ENCODE measurements around the gene SPEG.

Gene SPEG

DNA sequence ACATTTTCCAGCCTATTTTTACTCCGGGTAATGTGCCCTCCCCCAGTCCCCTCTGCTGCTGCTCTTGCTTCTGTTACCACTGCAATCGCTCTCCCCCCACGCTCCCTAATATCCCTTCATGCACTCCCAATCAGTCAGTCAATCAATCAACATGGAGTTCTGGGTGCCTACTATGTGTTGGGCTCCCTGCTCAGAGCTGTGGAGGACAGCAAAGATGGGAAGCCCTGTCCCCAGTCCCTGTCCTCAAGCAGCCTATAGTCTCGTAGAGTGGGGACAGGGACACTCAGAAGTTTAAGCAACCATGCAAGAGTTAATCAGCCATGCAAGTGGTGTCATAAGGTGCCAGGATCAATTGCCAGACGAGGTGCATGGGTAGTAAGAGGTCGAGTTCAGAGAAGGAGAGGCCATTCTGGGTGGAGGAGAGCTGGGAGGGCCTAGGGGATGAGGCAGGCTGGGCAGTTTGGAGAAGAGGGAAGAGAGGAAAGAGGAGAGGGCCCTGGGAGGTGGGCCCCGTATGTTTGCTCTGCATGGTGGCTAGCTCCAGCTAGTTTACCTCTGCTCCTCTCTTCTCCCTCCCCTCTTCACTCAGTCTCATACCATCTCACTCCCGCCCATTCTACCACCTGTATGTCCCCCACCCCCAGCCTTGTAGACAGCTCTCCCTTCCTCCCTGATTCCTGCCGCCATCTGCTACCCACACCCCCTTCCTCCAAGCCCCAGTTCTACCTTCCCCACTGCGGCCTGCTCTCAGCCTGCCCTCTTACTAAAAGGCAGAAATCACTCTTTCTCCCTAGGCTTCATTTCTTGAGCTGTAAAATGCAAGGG, 83.5 kb downstream of the SPEG start:
- no peak for DNase-seq

DNA sequence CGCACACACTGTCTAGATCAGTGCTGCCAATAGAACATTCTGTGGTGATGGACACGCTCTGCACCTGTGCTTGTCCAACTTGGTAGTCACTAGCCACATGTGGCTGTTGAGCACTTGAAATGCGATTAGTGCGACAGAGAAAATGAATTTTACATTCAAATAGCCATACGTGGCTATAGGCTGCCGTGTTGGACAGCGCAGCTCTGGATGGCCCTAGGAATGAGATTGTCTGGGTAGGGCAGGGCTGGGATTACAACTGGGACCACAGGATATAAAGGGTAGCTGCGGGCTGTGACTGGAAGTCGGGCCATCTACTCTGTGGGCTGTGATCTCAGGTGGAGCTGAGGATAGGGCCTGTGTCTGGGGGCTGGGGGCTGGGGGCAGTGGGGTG, 84.9 kb downstream of the SPEG start:
- no peak for DNase-seq

DNA sequence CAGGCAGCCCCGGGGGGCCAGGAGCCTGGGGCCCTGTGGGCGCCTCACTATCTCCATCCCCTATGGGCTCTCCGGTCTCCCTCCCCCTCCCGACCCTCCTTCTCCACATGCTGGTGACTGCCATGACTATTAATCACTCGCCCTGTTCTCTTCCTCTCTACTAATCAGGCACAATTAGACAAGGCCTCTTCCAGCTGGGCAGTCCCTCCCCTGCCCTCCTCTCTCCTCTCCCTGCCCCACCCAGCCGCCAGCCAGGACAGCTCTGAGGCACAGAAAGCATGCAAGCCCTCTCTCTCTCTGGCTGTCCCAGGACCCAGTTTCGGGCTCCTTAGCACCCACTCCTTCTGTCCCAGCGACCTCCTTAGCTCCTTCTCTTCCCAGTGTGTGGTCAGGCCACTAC, 85.4 kb downstream of the SPEG start:
- no peak for DNase-seq

DNA sequence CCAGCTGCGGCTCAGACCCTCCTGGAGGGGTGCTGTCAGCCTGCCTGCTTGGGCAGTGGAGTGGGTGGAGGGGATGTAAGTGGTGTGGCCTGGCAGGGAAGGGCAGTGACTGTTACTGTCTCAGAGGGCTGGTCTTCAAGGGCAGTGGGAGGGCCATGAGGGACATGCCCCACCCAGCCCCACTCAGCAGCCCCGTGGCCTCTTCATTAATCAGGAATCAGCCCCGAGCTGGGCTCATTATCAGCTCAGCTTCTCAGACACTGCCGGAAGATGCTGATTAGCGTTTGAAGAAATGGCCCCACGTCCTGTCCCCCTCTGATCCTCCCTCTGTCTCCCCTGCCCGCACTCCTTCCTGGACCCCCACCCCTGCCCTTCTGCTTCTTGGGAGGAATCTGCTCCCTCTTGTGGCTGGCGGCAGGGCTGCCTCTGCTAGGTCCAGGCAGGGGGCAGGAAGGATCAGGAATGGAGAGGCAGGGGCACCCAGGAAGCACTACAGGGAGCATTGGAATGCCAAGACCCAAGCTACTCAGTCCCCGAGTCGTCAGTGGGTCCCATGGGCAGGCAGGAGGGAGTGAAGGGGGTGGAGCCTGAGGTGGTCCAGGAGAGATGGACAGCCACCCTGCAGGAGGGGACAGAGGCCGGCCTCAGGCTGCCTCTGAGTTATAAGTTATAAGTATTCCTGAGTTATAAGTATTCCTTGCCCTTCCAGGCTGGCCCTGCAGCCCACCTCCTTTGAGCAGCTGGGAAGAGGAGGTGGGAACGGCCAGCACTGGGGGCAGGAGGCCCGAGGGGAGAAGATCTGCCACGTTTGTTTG, 86.6 kb downstream of the SPEG start:
- no peak for DNase-seq

DNA sequence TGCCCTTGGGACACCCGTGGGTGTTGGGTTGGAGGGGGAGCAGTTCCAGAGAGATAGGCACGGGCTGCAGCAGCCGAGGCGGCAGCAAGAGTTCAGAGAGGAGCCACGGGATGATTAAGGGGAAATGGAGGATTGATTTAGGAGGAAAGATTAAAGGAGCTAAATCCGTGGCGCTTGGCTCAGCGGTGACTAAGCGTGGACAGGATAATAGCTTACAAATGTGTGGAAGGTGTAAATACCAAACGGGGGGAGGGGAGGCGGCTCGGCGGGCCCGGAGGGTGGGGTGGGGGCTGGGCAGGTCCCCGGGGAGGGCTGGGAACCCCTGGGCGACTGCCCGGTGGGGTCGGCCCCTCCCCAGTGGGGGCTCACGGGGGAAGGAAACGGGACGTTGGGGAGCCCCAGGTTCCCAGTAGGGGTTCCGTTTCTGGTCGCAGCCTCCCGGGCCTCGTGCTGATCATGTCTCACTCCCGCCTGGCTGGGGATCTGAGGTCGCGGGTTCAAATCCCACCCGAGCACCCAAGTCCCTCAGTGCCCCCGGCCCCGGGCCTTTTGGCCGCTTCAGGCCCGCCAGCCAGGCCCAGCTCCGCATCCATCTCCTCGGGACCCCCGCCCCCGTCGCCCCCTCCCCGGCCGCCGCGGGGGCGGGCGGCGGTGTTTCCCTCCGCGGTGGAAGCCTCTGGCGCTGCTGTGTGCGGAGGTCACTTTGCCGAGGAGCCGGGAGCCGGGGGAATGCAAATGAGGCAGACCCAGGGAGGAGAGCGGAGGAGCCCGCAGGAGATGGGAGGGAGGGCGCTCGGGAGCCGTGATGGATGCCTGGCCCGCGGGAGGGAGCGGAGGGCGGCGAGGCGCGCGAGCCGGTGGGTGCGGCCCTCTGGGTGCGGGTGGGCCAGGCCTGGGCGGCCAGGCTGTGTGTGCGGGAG, 87.7 kb downstream of the SPEG start:
- DNase-seq = no peak

DNA sequence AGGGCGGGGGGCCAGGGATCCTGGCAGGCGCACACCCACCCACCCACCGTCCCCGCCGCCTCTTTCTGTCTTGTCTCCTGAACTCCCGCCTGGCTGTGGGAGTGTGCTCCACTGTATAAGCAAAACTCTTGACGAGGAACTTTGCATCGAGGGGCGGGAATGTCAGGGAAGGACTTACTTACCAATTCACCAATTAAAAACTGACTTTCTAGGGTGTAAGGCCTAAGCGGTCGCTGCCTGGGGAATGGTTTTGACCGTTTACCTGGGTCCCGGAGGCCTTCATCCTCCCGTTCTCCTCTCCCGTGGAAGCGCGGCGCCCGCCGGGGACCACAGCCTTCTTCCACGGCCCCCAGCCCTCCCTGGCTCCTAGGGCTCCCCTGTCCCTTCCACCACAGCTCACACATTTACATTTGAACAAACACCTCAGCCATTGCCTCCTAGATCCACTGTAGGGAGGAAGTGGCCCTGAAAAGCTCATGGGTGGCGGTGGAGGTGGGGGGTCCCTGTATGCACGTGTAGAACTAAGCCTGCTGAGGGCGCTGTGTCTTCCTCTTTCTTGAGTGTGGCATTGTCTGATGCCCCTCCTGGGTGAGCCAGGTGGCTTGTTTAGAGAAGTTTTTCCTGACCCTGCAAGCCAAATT, 88.5 kb downstream of the SPEG start:
- no peak for DNase-seq

DNA sequence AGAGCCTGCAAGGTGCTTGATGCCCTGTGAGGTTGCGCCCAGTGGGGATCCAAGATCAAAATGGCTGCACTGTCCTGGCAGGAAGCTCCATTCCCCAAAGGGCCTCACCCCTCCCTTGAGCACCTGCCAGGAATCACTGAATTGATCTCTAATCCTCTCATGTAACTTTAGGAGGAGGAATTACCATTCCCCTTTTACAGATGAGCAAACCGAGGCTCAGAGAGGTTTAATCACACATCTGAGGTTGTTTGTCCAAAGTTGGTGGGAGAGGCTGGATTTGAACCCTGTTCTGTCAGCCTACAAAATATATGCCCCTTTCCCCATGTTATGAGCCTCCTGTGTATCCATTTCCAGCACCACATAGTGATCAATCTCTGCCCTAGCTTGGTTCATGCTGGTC, 90.2 kb downstream of the SPEG start:
- no peak for DNase-seq

DNA sequence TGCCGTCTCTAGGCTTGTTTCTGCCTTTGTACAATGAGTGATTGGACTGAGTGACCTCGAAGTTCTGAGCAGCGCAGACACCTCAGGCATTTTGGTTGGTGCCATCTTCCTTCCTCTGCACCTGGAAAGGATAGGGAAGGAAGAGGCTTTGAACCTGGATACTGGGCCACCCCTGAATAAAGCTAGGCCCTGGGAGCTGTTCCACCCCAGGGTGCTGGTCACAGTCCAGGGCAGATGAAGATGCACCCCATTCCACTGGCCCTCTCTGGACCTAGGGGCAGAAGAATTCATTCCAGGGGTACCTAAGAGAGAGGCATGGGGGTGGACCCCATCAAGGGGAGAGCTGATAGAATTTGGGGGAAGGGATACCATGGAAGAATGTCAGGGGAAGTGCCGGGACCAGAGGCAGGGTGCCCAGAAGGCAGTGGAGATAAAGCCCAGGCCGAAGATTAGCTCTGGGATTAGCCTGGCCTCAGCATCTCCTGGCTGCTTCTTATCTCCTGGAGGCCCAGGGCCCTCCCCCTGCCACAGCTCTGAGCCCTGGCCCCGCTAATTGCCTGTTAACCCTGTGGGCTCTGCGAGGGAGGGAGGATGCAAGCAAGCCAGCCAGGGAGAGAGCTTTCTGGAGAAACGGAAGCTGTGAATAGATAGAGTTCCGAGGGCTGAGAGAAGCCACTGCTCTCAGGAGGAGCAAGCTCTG, 91.0 kb downstream of the SPEG start:
- no peak for DNase-seq

DNA sequence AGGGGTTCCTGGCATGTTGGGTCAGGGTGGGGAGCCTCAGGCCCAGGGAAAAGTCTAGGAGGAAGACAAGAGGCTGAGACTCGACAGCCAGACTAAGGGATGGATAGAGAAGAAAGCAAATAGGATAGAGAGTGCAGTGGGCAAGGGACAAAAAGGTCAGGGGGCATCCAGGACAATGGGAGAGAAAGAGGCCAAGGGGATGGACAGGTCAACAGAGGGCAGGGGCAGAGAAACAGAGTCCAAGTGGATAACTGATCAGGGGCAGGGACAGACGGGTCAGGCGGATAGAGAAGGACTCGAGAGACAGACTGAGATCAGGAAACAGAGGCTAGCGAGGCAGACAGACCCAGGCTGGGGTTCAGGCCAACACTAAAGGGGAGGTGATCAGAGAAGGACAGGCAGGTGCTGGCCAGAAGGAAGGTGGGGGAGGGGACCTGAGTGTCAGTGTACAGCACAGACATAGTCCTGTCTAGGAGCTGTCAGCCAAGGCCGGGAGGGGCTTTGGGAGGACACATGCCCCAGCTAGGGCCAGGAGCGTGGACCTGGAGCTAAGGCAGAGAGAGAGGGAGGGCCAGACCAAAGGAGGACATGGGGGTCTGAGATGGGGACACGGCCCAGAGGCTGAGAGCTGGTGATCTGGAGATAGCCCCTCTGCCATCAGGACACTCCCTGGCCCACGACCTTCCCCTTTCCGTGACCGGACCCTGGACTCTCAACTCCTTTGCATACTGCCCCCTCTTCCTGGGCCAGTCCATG, 91.9 kb downstream of the SPEG start:
- DNase-seq = no peak

DNA sequence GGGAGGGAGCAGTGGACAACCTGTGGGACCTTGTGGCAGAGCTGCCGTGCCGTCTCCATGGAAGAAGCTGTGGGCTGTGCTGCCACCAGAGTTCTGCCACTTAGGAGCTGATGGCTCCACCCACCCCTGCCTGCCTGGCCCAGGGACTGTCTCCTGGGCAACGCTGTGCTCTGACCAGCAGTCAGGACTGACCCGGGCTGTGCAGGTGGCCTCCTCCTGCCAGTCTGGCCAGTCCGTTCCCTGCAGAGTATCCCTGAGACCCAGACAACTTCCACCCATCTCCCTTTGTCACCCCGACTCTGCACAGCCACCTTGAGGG, 92.4 kb downstream of the SPEG start:
- no peak for DNase-seq

DNA sequence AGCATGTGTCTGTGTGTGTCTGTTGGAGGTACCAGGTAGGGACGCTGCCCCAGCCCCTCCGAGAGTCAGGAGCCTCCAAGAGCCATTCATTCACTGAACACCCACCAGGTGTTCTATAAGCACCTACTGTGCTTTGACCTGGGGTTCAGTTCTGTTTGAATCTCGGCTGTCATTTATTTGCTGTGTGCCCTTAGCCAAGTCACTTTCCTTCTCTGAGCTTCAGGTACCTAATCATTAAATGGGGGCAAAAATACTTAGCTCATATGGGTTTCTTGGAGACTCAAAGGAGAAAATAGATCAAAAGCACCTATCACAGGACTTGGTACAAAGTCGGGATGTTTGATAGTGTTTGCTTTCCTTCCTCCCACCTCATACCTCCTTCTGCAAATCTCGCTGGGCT, 92.8 kb downstream of the SPEG start:
- no peak for DNase-seq

DNA sequence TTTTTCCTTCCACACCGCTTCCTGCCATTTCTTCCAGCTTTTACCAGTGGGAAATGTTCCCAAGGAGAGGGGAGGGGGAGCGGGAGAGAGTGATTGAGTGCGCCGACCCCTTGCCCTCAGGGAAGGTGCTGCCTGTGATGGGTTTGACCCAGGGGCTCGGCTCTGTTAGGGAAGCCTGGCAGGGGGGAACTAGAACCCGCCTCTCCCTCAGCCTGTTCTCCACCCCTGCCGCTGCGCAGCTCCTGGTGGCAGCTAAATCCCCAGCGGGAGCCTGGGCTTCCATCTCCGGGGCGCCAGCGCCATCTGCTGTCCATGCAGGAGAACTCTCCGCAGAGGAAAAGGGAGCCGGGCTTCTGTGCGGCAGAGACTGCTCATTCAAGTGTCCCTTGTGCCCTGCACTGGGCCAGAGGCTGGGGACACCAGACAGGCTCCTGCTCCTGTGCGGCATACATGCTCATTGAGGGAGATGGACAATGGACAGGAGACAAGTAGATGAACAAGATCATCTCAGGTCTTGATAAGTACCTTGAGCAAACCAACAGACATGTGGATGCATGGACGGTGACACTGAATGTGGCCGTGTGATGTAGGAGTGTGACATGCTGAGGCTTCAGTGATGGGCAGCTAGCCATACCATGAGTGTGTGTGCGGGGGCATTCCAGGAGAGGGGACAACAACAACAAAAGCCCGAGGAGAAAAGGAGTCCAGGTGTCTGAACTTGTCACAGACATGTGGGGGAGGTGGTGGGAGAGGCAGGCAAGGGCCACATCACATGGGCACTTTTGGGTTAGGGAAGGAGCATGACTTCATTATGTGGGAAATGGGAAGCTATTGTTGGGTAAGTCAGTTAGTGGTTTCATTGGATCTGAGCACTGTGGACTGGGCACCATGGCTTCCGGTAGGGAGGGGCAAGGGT, 95.7 kb downstream of the SPEG start:
- peak; percentile 82 for DNase-seq

DNA sequence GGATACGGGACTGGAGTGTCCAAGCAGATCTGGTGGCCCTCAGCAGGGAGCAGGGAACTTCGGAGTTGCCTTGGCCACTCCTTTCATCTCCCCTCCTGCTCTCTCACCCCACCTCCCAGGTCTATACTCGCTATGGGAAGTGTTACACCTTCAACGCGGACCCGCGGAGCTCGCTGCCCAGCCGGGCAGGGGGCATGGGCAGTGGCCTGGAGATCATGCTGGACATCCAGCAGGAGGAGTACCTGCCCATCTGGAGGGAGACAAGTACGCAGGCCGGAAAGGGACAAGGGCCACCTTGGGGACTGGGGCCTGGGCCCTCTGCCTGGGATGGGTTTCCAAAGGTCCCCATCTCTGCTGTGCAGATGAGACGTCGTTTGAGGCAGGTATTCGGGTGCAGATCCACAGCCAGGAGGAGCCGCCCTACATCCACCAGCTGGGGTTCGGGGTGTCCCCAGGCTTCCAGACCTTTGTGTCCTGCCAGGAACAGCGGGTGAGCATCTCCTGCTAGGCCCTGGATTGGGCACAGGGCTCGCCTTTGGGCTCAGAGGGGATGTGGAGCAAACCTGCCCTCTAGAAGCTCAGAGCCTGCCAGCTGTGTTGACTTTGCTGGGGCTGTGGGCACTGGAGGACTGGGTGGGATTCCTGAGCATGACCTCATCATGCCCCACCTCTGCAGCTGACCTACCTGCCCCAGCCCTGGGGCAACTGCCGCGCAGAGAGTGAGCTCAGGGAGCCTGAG, 97.2 kb downstream of the SPEG start:
- no peak for DNase-seq

DNA sequence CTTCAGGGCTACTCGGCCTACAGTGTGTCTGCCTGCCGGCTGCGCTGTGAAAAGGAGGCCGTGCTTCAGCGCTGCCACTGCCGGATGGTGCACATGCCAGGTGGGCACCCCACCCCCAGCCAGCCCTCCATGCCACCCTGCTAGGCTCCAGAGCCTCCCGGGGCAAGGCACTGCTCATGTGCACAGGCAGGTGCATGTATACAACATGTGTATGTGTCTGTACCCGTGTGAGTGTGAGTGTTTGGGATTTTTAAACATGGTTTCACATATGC, 97.7 kb downstream of the SPEG start:
- no peak for DNase-seq

DNA sequence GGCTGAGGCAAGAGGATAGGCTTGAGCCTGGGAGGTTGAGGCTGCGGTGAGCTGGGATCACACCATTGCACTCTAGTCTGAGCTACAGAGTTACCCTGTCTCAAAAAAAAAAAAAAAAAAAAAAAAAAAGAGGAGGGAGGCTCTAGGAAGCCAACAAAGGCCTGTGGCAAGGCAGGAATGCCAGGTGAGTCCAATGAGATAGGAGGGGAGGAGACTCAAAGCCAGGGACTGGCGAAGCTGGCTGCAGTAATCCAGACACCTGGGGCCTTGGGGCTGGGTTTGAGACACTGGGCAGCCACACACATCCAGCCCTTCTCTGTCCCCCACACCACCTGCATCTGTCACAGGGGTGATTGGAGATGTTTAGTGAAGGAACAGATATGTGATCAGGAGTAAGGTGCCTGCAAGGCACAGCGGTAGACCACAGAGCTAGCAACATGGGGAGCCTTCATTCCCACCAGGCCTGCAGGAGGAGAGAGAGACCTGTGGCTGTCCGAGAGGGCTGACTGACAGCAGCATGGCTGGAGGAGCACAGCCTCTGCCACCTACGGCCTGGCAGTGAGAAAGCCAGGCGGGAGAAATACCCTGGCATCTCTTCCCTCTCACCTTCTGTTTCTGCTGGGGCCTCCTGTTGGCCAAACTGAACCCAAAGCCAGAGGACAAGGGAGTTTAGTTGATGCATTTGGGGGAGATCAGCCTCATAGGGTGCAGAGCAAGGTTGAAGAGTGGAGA, 99.5 kb downstream of the SPEG start:
- no peak for DNase-seq

DNA sequence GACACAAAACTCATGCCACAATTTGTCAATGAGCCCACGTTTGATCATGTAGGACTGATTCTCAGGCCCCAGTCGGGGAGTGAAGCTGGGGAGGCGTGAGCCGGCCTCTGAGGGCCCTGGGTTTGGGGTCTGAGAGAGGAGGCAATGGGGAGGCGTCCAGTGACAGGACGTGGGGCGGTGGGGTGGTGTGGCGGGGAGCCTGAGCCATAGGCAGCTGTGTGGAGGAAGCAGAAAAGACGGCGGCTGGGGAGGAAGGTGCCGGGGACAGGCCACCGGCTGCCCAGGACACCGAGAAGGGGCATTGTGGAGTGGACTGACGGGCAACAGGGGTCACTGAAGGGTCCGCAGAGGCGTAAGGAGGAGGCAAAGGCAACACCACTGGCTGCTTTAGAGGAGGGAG, 101.8 kb downstream of the SPEG start:
- no peak for DNase-seq

DNA sequence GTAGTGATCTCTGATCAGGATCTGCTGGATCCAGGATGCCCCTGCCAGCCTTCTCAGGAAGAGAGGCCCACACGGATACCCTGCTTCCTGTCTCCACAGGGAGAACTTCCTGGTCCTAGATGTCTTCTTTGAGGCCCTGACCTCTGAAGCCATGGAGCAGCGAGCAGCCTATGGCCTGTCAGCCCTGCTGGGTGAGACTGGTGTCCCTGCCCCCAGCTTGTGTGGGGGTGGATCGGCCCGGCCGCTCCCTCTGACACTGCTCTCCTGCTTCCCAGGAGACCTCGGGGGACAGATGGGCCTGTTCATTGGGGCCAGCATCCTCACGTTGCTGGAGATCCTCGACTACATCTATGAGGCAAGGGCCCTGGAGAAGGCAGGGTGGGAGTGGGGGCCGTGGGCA, 102.3 kb downstream of the SPEG start:
- DNase-seq = no peak

DNA sequence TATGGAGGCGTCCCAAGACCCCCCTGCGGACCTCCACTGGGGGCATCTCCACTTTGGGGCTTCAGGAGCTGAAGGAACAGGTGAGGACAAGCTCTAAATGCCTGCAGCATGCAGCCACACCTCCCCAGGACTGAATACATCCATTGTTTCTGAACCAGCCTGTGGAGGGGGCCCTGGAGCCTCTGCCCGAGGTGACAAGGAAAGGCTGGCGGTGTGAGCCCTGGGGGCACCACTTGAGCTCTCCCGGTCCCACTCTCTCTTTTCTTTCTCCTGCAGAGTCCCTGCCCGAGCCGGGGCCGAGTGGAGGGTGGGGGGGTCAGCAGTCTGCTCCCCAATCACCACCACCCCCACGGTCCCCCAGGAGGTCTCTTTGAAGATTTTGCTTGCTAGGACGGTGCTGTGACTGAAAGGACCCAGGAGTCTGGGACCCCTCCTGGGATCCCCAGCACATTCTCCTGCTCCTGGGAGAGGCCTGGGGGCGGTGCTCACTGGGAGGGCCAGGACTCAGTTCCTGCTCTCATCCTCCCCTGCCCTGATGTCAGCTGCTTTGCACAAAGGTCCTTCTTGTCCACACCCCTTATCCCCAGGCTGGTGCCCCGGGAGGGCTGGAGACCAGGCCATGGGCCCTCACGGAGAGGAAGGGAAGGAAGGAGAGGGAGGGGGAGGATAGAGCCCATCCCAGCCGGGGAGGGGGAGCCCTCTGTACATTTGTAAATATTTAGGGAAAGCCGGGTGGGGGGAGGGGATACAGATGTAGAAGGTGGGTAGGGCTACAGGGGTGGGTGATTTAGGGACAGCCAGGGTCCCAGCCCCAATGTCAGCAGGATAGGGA, 103.2 kb downstream of the SPEG start:
- DNase-seq = no peak
